Upper lobe of left lung (tissue), 4 donors: ENCODE results near the gene GPRC5C.
A peak's percentile ranks its signal among the peaks of the same experiment; 100 is the strongest.

Experiments
- EP300 ChIP-seq, 4 donors: sonication (generic); formaldehyde crosslinking; IDR thresholded peaks; one replicate each; pipeline ENCODE4 v1.5.1; 2017; ENCODE audit warnings: antibody characterized with exemption in 4 of 4, control low read depth in 2 of 4
- POLR2AphosphoS5 ChIP-seq, 2 donors: sonication (generic); formaldehyde crosslinking; IDR thresholded peaks; one replicate each; pipeline ENCODE4 v1.5.1; 2017; ENCODE audit warnings: antibody characterized with exemption in 2 of 2
- TF ChIP-seq, protein P1 (sequence below), 6 experiments: fragments of 450-650 bp in 4 of 6; fragments of 200-600 bp in 2 of 6; sonication (generic) in 2 of 6; IDR thresholded peaks; one replicate each; pipeline ENCODE4 v1.5.1; 2016 to 2019; ENCODE audit warnings: antibody characterized with exemption in 6 of 6

DNA sequence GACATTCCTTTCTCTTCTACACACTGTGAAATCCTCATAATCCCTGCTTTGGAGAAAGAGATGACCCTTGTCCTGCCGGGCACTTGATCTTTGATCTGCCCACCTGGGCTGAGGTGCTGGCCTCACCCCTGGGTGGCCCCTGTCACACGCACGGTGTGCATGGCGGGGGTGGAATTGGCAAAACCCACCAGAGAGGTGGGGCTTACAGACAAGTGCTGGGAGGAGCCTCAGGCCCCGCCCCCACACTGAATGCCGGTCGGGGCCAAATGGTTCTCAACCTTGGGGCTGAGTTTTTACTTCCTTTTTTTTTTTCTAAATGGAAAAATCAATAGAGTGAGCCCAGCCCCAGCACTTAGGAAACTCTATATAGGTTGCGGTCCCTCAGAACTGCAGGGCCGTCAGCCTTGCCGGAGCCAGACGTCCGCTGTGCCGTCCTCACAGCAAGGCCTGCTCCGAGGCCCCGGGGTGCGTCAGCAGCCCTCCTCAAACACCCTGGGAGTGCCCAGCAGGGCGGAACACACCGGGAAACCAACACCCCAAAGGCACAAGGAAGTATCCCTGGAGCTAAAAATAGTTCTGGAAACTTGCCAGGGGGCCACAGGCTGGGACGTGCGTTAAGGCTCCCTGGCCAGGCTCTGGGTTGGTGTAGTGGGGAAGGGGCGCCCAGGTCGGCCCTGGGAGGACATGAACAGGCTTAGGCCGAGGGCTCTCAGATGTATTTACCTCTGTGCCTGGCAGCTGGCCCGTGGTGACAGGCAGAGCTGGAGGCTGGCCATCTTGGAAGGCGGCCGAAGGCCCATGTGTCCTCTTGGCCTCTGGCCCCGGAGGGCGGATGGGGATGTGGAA, 11.0 kb downstream of the GPRC5C start:
- TF ChIP-seq EP300 (IDR thresholded peaks at IDR 0.05) (peak in 2 of 4 donors; percentile 69 to 85), POLR2AphosphoS5 (IDR thresholded peaks at IDR 0.05) (peak; percentile 72 to 80)
- TF ChIP-seq, protein P1, sequence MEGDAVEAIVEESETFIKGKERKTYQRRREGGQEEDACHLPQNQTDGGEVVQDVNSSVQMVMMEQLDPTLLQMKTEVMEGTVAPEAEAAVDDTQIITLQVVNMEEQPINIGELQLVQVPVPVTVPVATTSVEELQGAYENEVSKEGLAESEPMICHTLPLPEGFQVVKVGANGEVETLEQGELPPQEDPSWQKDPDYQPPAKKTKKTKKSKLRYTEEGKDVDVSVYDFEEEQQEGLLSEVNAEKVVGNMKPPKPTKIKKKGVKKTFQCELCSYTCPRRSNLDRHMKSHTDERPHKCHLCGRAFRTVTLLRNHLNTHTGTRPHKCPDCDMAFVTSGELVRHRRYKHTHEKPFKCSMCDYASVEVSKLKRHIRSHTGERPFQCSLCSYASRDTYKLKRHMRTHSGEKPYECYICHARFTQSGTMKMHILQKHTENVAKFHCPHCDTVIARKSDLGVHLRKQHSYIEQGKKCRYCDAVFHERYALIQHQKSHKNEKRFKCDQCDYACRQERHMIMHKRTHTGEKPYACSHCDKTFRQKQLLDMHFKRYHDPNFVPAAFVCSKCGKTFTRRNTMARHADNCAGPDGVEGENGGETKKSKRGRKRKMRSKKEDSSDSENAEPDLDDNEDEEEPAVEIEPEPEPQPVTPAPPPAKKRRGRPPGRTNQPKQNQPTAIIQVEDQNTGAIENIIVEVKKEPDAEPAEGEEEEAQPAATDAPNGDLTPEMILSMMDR (IDR thresholded peaks at IDR 0.05): peak in 3 of 6 experiments; percentile 8 to 10 (median 9)
